NCI-H1436 (cell line): ENCODE data around the gene PRKAA2.

Source experiments
- DNase-seq: peaks from one replicate; lab custom pipeline; 2025; lab: John Stamatoyannopoulos, UW

Gene PRKAA2

GRCh38 chr1:56713112-56713511 lies 68.0 kb downstream of the PRKAA2 start:
- DNase-seq, result no peak

- DNase-seq, result no peak
Observed at GRCh38 chr1:56715156-56715555, 70.0 kb downstream of the PRKAA2 start.

- no peak for DNase-seq
Observed at GRCh38 chr1:56719171-56719570, 74.1 kb downstream of the PRKAA2 start.

GRCh38 chr1:56726706-56727105 lies 81.6 kb downstream of the PRKAA2 start:
- DNase-seq, result no peak

- DNase-seq, result no peak
Observed at GRCh38 chr1:56728964-56729363, 83.8 kb downstream of the PRKAA2 start.

- no peak for DNase-seq
Observed at GRCh38 chr1:56745231-56745630, 100.1 kb downstream of the PRKAA2 start.

- no peak for DNase-seq
Observed at GRCh38 chr1:56754708-56755479, 109.8 kb downstream of the PRKAA2 start.

- no peak for DNase-seq
Observed at GRCh38 chr1:56755911-56756310, 110.8 kb downstream of the PRKAA2 start.

GRCh38 chr1:56758135-56758534 lies 113.0 kb downstream of the PRKAA2 start:
- DNase-seq, result peak; percentile 2

- DNase-seq, result no peak
Observed at GRCh38 chr1:56758794-56759193, 113.7 kb downstream of the PRKAA2 start.
